ENCODE measurements around the gene MED27.

The MED27 gene

DNA sequence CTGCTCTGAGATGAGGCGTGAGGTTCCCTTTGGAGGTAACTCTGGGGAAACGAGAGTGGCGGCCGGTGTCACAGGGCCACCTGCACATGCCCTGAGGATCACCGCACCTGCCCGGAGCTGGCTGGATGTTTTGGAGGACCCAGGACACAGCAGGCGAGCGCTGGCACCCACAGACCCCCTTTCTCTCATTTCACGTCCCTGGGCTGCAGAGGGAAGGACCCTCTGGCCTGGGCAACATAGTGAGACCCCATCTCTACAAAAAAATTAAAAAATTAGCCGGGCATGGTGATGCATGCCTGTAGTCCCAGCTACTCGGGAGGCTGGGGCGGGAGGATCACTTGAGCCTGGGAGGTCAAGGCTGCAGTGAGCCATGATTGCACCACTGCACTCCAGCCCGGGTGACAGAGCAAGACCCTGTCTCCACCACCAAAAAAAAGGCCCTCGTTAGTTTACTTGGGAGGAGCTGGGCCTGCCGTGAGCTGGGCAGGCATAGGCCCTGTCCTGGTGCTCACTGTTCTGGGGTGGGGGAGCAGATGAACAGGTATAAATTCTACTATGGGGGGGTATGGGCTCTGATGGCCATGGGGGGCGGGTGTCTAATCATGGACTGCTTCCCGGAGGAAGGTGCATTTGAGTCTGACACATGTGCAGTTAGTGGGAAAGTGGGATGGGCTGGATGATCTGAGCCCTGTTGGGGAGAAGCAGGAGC is 242.9 kb downstream of the MED27 start:
- DNase-seq (ENCODE audit: low read depth in 2 of 2), result no peak

DNA sequence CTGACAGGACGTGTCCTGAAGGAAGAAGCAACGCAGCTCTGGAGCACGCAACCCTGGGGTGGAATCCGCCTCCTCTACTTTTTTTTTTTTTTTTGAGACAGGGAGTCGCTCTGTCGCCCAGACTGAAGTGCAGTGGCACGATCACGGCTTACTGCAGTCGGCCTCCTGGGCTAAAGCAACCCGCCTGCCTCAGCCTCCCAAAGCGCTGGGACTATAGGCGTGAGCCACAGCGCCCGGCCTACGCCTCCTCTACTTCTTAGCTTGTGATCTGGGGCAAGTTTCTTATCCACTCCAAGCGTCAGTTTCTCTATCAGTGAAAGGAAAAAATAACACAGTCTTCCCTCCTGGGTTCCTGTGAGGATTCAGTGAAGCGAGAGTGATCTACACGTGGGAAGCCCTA is 243.6 kb downstream of the MED27 start:
- DNase-seq (ENCODE audit: low read depth in 2 of 2), result no peak

GRCh38 chr9:131835151-131835910 is 244.3 kb downstream of the MED27 start:
- no peak for DNase-seq (ENCODE audit: low read depth in 2 of 2)

DNA sequence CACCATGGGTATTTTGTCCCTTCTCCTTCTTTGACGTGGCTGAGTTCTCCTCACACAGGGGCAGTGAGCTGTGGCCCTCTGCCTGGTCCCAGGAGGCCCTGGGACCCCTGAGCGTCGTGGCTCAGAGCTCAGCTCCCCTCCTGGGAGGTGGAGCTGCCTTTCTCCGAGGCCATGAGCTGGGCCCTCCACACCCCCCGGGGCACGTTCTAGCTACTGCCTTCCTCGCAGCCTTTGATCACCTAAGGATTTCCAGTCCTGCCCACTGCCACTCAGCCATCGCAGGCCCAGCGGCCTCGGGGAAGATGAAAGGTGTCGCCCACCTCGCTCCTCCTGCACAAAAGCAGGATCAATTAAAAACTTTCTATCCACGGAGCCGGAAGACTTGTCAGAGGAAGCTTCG is 244.9 kb downstream of the MED27 start:
- no peak for DNase-seq (ENCODE audit: low read depth in 2 of 2)

DNA sequence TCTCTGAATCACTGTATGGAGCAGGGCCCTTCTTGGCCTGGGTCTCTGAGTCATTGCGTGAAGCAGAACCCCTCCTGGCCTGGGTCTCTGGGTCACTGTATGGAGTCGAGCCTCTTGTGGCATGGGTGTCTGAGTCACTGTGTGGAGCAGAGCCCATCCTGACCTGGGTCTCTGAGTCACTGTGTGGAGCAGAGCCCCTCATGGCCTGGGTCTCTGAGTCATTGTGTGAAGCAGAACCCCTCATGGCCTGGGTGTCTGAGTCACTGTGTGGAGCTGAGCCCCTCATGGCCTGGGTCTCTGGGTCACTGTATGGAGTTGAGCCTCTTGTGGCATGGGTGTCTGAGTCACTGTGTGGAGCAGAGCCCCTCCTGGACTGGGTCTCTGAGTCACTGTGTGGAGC is 245.8 kb downstream of the MED27 start:
- no peak for DNase-seq (ENCODE audit: low read depth in 2 of 2)

GRCh38 chr9:131833083-131833482 is 246.6 kb downstream of the MED27 start:
- no peak for DNase-seq (ENCODE audit: low read depth in 2 of 2)

- no peak for DNase-seq (ENCODE audit: low read depth in 2 of 2)
Observed at GRCh38 chr9:131831380-131832165, 248.1 kb downstream of the MED27 start.

- no peak for DNase-seq (ENCODE audit: low read depth in 2 of 2)
Observed at GRCh38 chr9:131827821-131828369, 251.8 kb downstream of the MED27 start.

DNA sequence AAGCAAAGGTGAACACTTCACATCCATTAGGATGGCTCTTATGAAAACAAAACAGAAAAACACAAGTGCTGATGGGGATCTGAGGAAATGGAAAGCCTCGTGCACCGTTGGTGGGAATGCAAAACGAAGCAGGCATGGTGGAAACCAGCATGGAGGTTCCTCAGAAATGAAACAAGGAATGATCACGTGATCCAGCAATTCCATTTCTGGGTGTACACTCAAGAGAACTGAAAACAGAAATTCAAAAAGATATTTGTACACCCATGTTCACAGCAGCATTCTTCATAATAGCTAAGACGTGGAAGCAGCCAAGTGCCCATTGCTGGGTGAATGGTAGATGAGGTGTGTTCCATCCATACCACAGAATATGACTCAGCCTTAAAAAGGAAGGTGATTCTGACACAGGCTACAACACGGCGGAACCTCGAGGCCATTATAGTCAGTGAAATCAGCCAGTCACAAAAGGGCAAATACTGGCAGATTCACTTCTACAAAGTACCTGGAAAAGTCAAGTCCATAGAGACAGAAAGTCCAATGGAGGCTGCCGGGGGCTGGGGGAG is 252.6 kb downstream of the MED27 start:
- DNase-seq (ENCODE audit: low read depth in 2 of 2), result no peak

DNA sequence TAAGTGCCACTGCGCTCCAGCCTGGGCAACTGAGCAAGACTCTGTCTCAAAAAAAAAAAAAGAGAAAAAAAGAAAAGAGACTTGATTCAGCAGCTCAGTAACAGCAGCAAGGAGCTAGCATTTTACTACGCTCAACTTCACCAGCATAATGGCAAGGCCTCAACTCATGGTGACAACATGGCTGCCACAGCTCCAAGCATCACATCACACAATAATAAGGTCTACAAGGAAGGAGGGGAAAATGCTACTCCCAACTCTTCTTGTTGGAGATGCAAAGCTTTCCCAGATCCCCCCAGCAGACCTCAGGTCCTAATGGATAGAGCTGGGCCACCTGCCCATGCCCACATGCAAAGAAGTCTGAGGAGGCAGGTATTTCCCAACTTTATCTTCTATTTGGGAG is 253.6 kb downstream of the MED27 start:
- DNase-seq (ENCODE audit: low read depth in 2 of 2), result no peak

DNA sequence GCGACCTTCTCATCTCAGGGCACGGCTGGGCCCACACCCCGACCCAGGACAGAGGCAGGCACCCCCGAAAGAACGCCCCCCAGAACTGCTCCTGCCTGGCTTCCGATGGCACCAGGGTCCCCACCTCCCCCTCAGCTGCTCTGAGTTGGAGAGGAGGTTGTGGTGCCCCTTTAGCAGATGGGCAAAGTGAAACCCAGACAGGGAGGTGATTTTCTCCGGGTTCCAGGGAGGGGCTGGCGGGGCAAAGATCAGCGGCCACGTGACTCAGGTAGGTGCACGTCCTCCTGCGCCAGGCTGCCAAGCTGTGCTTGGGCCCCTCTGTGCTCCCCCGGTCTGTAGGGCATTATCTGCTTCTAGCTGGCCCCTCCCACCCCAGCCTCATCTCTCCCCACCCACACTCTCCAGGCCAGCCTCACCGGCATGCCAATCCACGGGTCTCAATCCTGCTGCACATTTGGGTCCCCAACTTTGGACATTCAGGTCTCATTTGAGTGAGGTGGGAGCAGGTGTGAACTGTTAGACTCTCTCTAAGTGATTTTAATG is 254.6 kb downstream of the MED27 start:
- no peak for DNase-seq (ENCODE audit: low read depth in 2 of 2)

- DNase-seq (ENCODE audit: low read depth in 2 of 2), result no peak
Observed at GRCh38 chr9:131824155-131824594, 255.5 kb downstream of the MED27 start.

GRCh38 chr9:131823701-131824146 is 255.9 kb downstream of the MED27 start:
- DNase-seq (ENCODE audit: low read depth in 2 of 2), result no peak

DNA sequence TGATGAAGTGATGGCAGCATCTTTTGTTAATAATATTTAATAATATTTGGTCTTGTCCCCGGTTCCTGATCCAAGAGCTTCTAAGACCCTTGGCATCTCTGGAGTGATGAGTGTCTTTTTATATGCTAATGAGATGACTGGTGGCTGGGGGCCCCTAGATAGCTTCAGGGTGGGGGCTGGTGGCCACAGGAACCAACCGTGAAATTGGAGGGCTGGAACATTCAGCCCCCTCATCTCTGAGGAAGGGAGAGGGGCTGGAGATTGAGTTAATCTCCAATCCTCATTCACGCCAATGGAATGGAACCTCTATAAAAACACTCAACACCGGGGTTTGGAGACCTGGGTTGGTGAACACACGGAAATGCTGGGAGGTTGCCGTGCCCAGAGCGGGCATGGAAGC is 261.6 kb downstream of the MED27 start:
- DNase-seq (ENCODE audit: low read depth in 2 of 2), result no peak

- no peak for DNase-seq (ENCODE audit: low read depth in 2 of 2)
Observed at GRCh38 chr9:131817627-131818026, 262.0 kb downstream of the MED27 start.

DNA sequence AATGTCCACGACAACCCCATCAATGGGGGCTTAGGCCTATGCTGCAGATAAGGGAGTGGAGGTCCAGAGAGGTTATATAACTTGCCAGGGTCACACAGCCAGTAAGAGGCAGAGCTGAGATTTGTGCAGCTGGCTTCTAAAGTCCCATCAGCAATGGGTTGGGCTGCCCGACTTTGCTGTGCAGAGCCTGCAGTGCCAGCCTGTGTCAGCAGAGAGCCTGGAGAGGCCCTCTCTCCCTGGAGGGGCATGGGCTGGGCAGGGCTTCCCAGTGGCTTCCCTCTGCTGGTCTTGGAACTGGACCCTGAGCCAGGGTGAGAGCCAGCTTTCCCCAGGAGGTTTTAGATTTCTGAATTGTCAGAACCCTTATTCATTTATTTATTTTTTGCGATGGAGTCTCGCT is 262.6 kb downstream of the MED27 start:
- DNase-seq (ENCODE audit: low read depth in 2 of 2), result no peak

DNA sequence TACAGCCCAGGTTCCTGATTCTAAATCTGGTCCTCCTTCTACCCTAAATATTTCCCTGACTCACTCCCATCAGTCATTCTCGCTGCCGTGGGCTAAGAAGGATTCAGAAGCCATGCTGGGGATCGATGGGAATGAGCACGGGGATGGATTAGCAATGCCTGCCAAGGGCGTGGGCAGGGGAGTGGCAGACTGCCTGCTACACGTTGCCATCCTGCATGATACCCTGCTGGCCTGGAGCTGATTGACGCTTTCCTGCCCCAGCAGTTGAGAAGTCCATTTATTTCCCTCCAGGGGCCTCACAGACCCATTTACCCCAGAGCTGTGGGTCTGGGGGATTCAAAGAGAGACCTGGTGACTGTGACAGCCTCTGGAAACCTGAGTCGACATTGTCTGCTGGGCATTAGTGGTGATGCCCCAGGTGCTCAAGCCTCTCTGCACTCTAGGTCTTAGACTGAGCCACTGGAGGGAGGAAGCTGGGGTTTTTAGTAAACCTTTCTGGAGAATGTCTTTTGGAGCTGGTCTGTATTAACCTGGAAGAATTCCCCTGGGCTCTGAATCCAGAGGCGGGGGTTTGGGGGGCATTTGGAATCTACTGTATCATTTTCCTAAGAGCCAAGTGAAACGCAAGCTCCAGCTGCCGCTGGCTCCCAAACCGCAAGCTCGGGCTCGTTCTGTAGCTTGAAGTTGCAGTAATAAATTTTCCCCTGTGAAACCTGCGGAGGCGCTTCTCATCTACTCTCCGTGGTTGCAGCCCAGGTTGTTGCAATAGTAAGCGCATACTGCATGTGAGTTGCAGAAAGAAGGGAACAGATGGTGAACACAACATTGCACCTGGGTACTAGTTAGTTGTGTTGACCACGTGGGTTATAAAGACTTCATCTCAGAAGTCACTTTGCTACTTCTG is 263.4 kb downstream of the MED27 start:
- DNase-seq (ENCODE audit: low read depth in 2 of 2), result no peak

- DNase-seq (ENCODE audit: low read depth in 2 of 2), result no peak
Observed at GRCh38 chr9:131814707-131815106, 265.0 kb downstream of the MED27 start.

DNA sequence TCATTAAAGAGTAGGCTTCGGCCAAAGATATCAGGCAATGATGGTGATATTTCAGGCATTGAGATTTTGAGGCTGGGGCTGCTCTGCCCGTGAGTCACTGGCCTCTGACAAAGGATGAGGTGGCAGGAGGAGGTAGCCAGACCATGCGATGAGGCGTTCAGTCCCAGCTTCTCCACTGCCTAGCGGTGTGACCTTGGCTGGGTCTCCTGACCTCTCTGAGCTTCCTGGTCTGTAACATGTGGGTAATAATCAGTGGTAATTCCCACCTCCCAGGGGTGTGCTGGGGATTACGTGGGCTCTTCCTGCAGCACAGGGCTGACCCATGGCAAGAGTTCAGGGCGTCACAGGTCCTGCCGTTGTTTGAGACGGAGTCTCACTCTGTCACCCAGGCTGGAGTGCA is 266.6 kb downstream of the MED27 start:
- no peak for DNase-seq (ENCODE audit: low read depth in 2 of 2)

DNA sequence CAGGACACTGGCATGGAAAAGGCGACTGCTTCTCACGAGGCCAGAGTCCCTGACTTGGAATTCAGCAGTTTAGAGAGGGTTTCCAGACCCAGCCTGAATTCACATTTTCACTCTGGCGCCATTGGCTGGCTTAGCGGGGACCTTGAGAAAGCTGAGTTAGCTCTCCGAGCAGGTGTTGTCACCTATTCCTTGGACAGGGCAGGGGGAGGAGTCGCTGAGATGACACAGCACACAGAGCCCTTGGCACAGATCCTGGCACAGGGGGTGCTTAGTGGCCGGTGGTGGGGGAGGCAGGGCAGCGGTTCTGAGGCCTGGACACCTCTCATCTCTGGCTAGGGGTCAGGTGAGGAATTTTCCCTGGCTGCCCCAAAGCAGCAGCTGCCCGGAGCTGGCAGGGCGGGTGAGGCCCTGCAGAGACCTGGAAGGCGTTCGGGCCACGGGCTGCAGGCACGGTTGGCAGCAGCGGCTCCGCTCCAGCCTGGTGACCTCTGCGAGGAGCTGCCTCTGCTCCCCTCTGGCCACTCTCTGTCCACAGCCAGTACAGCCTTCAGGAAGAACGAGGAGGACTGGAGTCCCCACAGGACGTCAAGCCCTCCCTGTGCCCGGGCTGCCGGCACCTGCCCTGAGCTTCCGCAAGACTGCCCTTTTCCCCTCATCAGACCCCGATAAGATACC is 267.4 kb downstream of the MED27 start:
- DNase-seq (ENCODE audit: low read depth in 2 of 2), result no peak
